ENCODE results near the gene BABAM2.

Gene BABAM2

DNA sequence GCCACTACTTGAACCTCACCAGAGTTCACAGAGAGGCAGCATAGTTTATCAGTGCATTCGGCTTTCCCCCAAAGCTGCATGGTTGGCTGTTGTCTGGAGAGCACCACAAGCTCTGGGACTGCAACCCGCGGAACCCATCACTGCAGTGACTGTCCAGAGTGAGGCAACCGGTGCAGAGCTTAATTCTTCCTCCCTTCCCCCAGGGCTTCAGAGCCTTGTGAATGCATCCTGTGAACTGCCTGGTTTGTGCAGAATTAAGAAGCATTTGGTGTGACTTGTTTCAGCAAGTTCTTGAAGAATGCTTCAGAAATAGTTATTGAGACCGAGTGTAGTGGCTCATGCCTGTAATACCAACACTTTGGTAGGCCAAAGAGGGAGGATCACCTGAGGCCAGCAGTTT, 402.9 kb downstream of the BABAM2 start:
- no peak for DNase-seq

- no peak for DNase-seq
Observed at GRCh38 chr2:28294451-28294850, 403.9 kb downstream of the BABAM2 start.

DNA sequence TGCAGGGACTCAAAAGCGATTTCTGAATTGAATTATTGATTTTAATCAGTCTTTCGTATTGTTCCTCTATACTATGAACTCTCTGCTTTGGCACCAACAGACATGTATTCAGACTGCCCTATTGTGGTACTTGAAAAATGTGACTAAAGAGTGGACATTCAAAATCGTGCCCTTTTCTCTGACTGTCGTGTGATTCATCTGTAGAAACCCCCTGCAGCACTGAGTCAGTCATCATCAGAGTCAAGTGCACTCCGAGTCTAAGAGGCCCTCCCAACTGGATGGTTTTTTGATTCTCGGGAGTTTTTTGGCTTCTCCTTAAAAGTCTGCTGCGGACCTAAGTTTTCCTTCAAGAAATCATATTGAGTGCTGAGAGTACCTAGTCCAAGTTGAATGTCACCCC, 405.7 kb downstream of the BABAM2 start:
- DNase-seq = no peak

- no peak for DNase-seq
Observed at GRCh38 chr2:28296904-28297303, 406.4 kb downstream of the BABAM2 start.

- no peak for DNase-seq
Observed at GRCh38 chr2:28297531-28297930, 407.0 kb downstream of the BABAM2 start.

- DNase-seq = no peak
Observed at GRCh38 chr2:28298406-28298805, 407.9 kb downstream of the BABAM2 start.

DNA sequence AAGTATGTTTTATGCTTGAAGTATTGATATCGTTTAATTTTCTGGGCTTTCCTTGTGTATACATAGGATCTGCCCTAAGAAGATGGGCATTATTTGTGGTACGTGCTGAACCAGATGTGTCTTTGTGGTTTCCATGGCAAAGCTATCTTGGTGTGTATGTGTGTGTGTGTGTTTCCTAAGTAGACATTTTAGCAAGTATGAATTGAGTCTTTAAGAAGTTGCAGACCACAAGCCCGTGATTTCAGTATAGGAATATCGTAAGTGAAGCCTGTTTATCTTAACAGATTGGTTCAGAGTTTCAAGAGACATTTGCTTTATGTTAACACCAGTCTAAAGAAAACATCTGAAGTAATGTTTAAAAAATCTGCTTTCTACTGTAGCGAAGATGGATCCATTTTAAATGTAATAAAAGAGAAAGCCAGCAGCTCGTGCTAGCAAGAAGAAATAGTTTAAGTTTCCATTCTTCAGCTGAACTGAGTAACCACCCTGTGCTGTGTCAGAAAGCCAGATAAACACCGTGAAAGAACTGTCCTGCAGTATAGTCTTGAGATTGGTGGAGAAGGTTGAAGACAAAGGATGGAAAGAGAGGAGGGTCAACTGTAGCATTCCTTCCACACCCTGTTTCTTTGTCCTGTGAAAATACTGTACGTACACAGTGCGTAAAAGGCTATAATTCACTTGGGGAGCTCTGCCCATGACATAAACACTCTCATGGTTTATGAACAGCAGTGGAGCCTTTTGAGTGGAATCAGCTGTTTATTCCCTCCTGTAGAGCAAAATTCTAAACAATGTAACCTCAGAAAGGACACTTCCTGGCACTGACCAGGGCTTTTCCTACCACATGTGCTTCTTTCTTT, 410.2 kb downstream of the BABAM2 start:
- DNase-seq = no peak

GRCh38 chr2:28305202-28305601, 414.7 kb downstream of the BABAM2 start:
- DNase-seq = no peak

DNA sequence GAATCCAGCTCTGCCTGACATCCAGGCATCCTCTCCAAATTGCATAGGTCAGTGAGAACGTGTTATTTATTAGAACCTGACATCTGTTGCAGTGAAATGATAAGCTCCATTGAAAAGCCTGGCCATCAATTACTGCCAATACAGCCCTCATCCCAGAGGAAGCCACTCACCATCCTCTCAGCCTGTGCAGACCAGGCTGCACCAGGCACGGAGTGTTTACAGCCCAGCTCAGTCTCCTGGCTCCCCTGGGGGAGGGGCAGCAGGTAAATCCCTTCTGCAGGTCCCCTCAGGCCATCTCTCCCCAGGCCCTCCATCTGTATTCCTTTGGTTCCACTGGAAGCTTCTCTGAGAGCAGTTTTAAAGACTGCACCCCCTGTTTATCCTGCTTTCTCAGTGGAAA, 419.6 kb downstream of the BABAM2 start:
- DNase-seq = no peak

GRCh38 chr2:28311660-28312249, 421.2 kb downstream of the BABAM2 start:
- no peak for DNase-seq

- no peak for DNase-seq
Observed at GRCh38 chr2:28312307-28313219, 422.0 kb downstream of the BABAM2 start.

DNA sequence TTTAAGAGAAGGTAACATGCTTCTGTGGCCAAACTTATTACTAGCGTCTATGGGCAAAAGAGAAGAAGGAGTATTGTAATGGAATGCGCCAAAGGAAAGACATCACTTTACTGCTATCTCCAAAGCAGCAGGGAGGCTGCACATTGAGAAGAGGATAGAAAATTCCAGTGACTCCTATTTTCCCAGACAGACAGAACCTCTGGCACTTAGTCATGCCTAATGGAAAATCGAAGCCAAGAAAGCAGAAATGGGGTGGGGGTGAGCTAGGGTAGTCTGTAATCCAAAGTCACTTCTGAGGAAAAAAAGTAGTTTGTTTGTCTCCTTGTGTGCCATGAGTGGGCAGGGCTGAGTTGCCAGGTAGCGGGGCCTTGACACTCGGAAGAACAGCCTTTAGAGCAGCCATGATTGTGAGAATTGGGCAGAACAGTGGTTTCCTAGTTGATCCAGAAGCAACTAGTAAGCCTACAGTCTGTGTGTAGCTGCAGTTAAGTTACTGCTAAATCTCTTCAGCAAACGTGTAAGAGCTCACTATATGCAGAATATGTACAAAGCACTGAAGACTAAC, 422.8 kb downstream of the BABAM2 start:
- DNase-seq = no peak

DNA sequence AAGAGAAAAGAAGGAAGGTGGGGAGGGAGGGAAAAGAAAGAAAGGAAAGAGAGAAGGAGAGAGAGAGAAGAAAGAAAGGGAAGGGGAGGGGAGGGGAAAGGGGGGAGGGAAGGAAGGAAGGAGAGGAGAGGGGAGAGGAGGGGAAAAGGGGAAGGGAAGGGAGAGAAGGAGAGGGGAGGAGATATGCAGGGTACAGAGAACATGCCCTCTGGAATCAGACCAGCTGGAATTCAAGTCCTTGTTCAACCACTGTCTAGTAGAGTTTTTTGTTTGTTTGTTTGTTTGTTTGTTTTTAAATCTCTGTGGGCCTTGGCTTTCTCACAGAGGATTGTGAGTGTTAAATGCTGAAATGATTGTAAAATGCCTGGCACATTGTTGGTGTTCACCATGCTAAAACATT, 424.4 kb downstream of the BABAM2 start:
- DNase-seq = no peak

DNA sequence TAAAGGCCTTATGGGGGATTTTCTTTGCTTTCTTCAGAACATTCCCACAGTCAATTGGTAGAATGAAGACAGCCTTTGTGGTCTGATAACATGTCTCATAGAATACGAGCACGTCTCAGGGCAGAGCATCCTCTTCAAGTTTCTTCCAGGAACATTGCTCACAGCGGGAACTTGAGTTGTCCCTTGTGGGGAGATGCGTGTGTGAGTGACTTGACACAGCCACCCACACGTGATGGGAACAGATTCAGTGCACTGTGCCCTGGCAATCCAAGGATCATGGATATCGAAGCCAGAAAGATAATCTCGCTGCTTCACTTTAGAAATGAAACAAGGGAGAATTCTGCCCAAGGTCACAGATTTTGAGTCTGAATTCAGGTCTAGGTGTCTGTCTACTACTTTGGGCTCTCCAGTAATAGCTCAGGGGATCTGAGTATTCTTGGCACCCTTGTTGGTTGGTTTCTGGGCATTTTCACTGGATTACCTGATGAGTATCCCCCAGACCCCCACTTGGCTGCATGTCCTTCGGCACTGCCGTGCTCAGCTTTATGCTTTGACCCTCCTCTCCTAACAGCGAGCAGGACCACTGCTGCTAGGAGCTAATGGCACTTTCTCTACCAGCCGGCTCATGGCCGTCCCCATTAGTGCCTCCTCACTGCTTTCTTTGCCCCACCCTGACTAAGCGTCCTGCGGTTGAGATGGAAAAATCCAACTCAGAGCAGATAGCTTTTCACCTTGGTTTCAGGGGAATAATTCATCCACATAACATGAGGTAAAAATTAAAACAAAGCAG, 426.2 kb downstream of the BABAM2 start:
- DNase-seq = no peak

GRCh38 chr2:28317390-28317789, 426.9 kb downstream of the BABAM2 start:
- DNase-seq = no peak

GRCh38 chr2:28318023-28318422, 427.5 kb downstream of the BABAM2 start:
- DNase-seq = no peak

- no peak for DNase-seq
Observed at GRCh38 chr2:28318462-28319117, 428.1 kb downstream of the BABAM2 start.

- no peak for DNase-seq
Observed at GRCh38 chr2:28319118-28320008, 428.8 kb downstream of the BABAM2 start.

- no peak for DNase-seq
Observed at GRCh38 chr2:28320009-28320365, 429.5 kb downstream of the BABAM2 start.

GRCh38 chr2:28320371-28320770, 429.8 kb downstream of the BABAM2 start:
- DNase-seq = no peak

DNA sequence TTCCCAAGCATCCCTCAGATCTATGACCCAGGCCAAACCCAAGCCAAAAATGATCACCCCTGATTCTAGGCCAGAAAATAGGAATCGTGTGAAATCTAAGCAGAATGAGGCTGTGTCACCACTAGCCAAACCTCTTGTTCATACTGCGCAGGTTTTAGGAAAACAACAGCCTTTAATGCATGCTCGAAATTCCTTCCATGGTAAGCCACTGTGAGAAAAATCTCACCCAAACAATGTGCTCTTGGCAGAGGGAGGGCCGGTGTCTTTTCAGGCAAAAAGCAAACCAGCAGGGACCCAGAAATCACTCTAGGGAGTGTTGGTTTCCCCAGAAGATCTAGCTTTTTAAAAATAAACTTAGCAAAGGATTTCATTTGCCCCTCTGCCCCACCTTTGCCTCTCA, 430.9 kb downstream of the BABAM2 start:
- DNase-seq = no peak
